GM12878 (cell line): ENCODE measurements around the gene SULT1C4. TPM values are rescaled to one million over a fixed set of nuclear protein-coding genes. Genes with fewer than 3 reads are reported as not detected.

ENCODE experiments used
- ATAC-seq: fragments of 200-7000 bp; cut with Tn5 transposase; 3 replicates; pipeline ENCODE4 v1.9.1; 2020; ENCODE audit warnings: mild to moderate bottlenecking, moderate library complexity
- BruUV-seq: library from RNA; stranded (reverse); fragments of 400-500 nt; replicated peaks from 2 replicates; lab custom pipeline; 2021; lab: Mats Ljungman, UMichigan
- CTCF ChIA-PET: fragments of 300-600 bp; sonication (Branson Sonifier 250); formaldehyde crosslinking; extraction: SDS; loops from one replicate; lab custom pipeline; 2021; ENCODE audit warnings: inconsistent platforms; lab: Yijun Ruan, JAX
- POLR2A ChIA-PET: fragments of 350-600 bp; formaldehyde crosslinking; extraction: SDS; loops from one replicate; lab custom pipeline; 2021; ENCODE audit warnings: inconsistent platforms; lab: Charles Lee
- RAD21 ChIA-PET: fragments of 300-600 bp; sonication (Branson Sonifier 250); formaldehyde crosslinking; loops from one replicate; lab custom pipeline; 2023; ENCODE audit warnings: antibody characterized with exemption; ENCODE audit not compliant: unreplicated experiment; lab: Charles Lee
- SMC1A ChIA-PET: fragments of 300-600 bp; sonication (Branson Sonifier 250); formaldehyde crosslinking; loops from one replicate; lab custom pipeline; 2023; ENCODE audit not compliant: unreplicated experiment, uncharacterized antibody; lab: Charles Lee
- DNase-seq: peaks from one replicate; pipeline ENCODE4 v3.0.0-alpha.2; 2011; ENCODE audit warnings: low read depth, low spot score
- FAIRE-seq: peaks from 3 replicates; lab custom pipeline; 2011; peaks lifted over from hg19 to GRCh38; lab: Jason Lieb, UNC
- H2AFZ ChIP-seq: 2 replicates; pipeline ENCODE4 v1.6.0; 2011; ENCODE audit warnings: low read depth, low read length, control low read depth; ENCODE audit not compliant: control insufficient read depth
- H3K27ac ChIP-seq: 2 replicates; pipeline ENCODE4 v1.5.1; 2011; ENCODE audit warnings: control low read depth; ENCODE audit not compliant: control insufficient read depth, insufficient read depth
- H3K27me3 ChIP-seq, 2 experiments: replicated peaks in 1 of 2; 2 replicates each; pipeline versions ENCODE4 v1.6.0 to v1.6.1; 2011; ENCODE audit warnings: low read length in 1 of 2; ENCODE audit not compliant: control insufficient read depth in 2 of 2, insufficient read depth in 2 of 2
- H3K36me3 ChIP-seq, 2 experiments: 2 replicates each; pipeline ENCODE4 v1.5.1; 2011; ENCODE audit warnings: low read length in 1 of 2; ENCODE audit not compliant: control insufficient read depth in 2 of 2, insufficient read depth in 2 of 2
- H3K4me1 ChIP-seq: 2 replicates; pipeline ENCODE4 v1.6.1; 2011; ENCODE audit warnings: mild to moderate bottlenecking, low read length, moderate library complexity, mixed read lengths; ENCODE audit not compliant: control insufficient read depth, insufficient read depth
- H3K4me2 ChIP-seq: 2 replicates; pipeline ENCODE4 v1.6.0; 2011; ENCODE audit warnings: control low read depth; ENCODE audit not compliant: control insufficient read depth, insufficient read depth
- H3K4me3 ChIP-seq: fragments of 200-600 bp; sonication (generic); 2 replicates; pipeline ENCODE4 v1.5.1; 2016
- H3K79me2 ChIP-seq: 2 replicates; pipeline ENCODE4 v1.6.0; 2011; ENCODE audit warnings: low read length; ENCODE audit not compliant: control insufficient read depth, insufficient read depth
- H3K9ac ChIP-seq: 2 replicates; pipeline ENCODE4 v1.8.0; 2011; ENCODE audit warnings: low read length, control low read depth, mixed read lengths; ENCODE audit not compliant: control insufficient read depth, insufficient read depth
- H3K9me3 ChIP-seq: replicated peaks from 3 replicates; pipeline ENCODE4 v1.5.1; 2011; ENCODE audit warnings: mild to moderate bottlenecking, low read length; ENCODE audit not compliant: control insufficient read depth, insufficient read depth
- H4K20me1 ChIP-seq: 2 replicates; pipeline ENCODE4 v1.6.0; 2011; ENCODE audit not compliant: control insufficient read depth, insufficient read depth
- E4F1 ChIP-seq: fragments of 450-650 bp; IDR thresholded peaks from 2 replicates; pipeline ENCODE4 v1.6.1; 2018; ENCODE audit warnings: borderline replicate concordance, mild to moderate bottlenecking; ENCODE audit not compliant: partially characterized antibody
- HSF1 ChIP-seq: fragments of 150-350 bp; IDR thresholded peaks from 2 replicates; pipeline ENCODE4 v1.6.1; 2014; ENCODE audit warnings: mild to moderate bottlenecking, low read depth, low read length
- MYB ChIP-seq: fragments of 150-350 bp; IDR thresholded peaks from 2 replicates; pipeline ENCODE4 v1.6.1; 2014; ENCODE audit warnings: mild to moderate bottlenecking, low read depth, low read length, borderline replicate concordance
- NFXL1 ChIP-seq: fragments of 450-650 bp; IDR thresholded peaks from 2 replicates; pipeline ENCODE4 v1.6.1; 2017; ENCODE audit warnings: antibody characterized with exemption, mild to moderate bottlenecking, borderline replicate concordance
- NR2F1 ChIP-seq: fragments of 450-650 bp; conservative IDR thresholded peaks from 2 replicates; pipeline ENCODE4 v1.6.1; 2017; ENCODE audit warnings: mild to moderate bottlenecking
- NRF1 ChIP-seq: conservative IDR thresholded peaks from 2 replicates; pipeline ENCODE4 v1.6.1; 2011; ENCODE audit warnings: mild to moderate bottlenecking, low read depth, low read length, improper control_type of control experiment
- PBX3 ChIP-seq: IDR thresholded peaks from 2 replicates; pipeline ENCODE4 v1.6.1; 2011; ENCODE audit warnings: mild to moderate bottlenecking, low read depth, low read length, moderate library complexity; ENCODE audit not compliant: insufficient replicate concordance
- SIN3A ChIP-seq: IDR thresholded peaks from 2 replicates; pipeline ENCODE4 v1.6.1; 2012; ENCODE audit warnings: low read depth, low read length, improper control_type of control experiment
- SPI1 ChIP-seq: IDR thresholded peaks from 2 replicates; pipeline ENCODE4 v1.6.1; 2011; ENCODE audit warnings: low read depth, mild to moderate bottlenecking, low read length, moderate library complexity, borderline replicate concordance; ENCODE audit not compliant: insufficient read depth
- TBL1XR1 ChIP-seq: IDR thresholded peaks from 2 replicates; pipeline ENCODE4 v1.6.1; 2012; ENCODE audit warnings: low read depth, low read length, improper control_type of control experiment
- TCF7 ChIP-seq: IDR thresholded peaks from 2 replicates; pipeline ENCODE4 v1.6.1; 2014; ENCODE audit warnings: antibody characterized with exemption, borderline replicate concordance
- ZNF592 ChIP-seq: fragments of 450-650 bp; IDR thresholded peaks from 2 replicates; pipeline ENCODE4 v1.6.1; 2017; ENCODE audit warnings: mild to moderate bottlenecking, moderate library complexity
- WGBS: methylation state at CpG from one replicate; pipeline ENCODE4 v1.1.6; 2016; ENCODE audit warnings: low lambda C conversion rate; ENCODE audit not compliant: insufficient replicate concordance, insufficient coverage; ENCODE audit errors: missing lambda C conversion rate; 5-methylcytosine and 5-hydroxymethylcytosine counted together
- in situ Hi-C: fragments of 300-500 bp; cut with MboI; formaldehyde crosslinking; loops from 9 replicates; pipeline ENCODE4 v1.14.3; 2018; ENCODE audit warnings: mixed read lengths
- intact Hi-C: fragments of 100-400 bp; cut with micrococcal nuclease; formaldehyde crosslinking; loops from one replicate; pipeline ENCODE4 v1.14.2; 2022; ENCODE audit not compliant: unreplicated experiment
- polyA plus RNA-seq, 11 experiments: library from polyadenylated mRNA; depleted of rRNA in 4 of 11; unstranded in 6 of 11; stranded (reverse) in 5 of 11; fragments of >200 nt; fragmentation: Nextera tagmentation in 4 of 11; fragmentation: Illumina TruSeq in 1 of 11; extraction: Ambion mirVana in 4 of 11; extraction: Trizol in 1 of 11; gene quantifications; 1 replicate in 1 of 11; 2 replicates in 10 of 11; pipeline versions ENCODE4 v1.2.1 to v1.2.3, GENCODE V29; 2011 to 2016; ENCODE audit warnings: inconsistent platforms in 2 of 11, missing spikeins in 2 of 11, low read depth in 1 of 11
- total RNA-seq, 4 experiments: library from RNA; depleted of rRNA in 3 of 4; stranded (reverse); fragments of >200 nt in 3 of 4; fragmentation: Illumina TruSeq in 1 of 4; extraction: Trizol in 1 of 4; gene quantifications; 2 replicates each; pipeline versions ENCODE4 v1.2.1 to v1.2.3, GENCODE V29; 2013 to 2021

The SULT1C4 gene
- total and polyA plus RNA-seq, 10 of the 15 experiments (the other 5 are each of a cell fraction or from before 2014, with no cell fraction given), result 0.04 TPM; not detected in 9

- H3K4me2 ChIP-seq, result no peak overlapping the region
- H3K27me3 ChIP-seq, result no peaks in the 10 kb centered on the region
- FAIRE-seq, result no peak
- ATAC-seq, result no peak
- 62% methylated on average over 9 of the region's 9 CpGs for WGBS
- H3K9ac ChIP-seq, result no peak overlapping the region
- H3K9me3 ChIP-seq, result no peaks in the 10 kb centered on the region; the same call in 1 of the 3 replicates
- CTCF ChIA-PET, result interaction anchor here (0.6 kb wide), 1 partner anchor 249 kb away, joined by 3 read pairs; no protein-coding TSS in a partner anchor
- SMC1A ChIA-PET, result interaction anchor here (1.0 to 2.2 kb wide), 4 partner anchors 9 to 37 kb away, joined by 3 to 6 read pairs (median 4); no protein-coding TSS in a partner anchor
- RAD21 ChIA-PET, result interaction anchor here (1.1 kb wide), 1 partner anchor 249 kb away, joined by 3 read pairs; no protein-coding TSS in a partner anchor
- H2AFZ ChIP-seq, result no peak overlapping the region
- no peak for DNase-seq
- intact Hi-C loops (no loop called here), in situ Hi-C loops (no loop called here)
- no peaks in the 10 kb centered on the region for H4K20me1 ChIP-seq
- BruUV-seq, result no TSS peak
- H3K4me1 ChIP-seq, result no peaks in the 10 kb centered on the region; the same call in 1 of the 2 replicates
- H3K27ac ChIP-seq, result no peak overlapping the region
- H3K79me2 ChIP-seq, result no peaks in the 10 kb centered on the region
- H3K4me3 ChIP-seq, result no peak overlapping the region
- H3K36me3 ChIP-seq, result no peaks in the 10 kb centered on the region
- POLR2A ChIA-PET, result interaction anchor here (0.6 kb wide), 1 partner anchor 12 kb away, joined by 3 read pairs; no protein-coding TSS in a partner anchor
- TF ChIP-seq E4F1, result no peak
- TF ChIP-seq ZNF592, result no peak
- no peak for TF ChIP-seq MYB
- TF ChIP-seq HSF1, result no peak
- TF ChIP-seq SIN3A, result no peak
- no peak for TF ChIP-seq PBX3
- TF ChIP-seq NR2F1, result no peak
- TF ChIP-seq NFXL1, result no peak
- TF ChIP-seq TBL1XR1, result no peak
- no peak for TF ChIP-seq SPI1
- no peak for TF ChIP-seq NRF1
- no peak for TF ChIP-seq TCF7
These were observed 10.3 kb downstream of the SULT1C4 start for GRCh38 chr2:108388045-108388444.
